Mesothelial cell of epicardium (in vitro differentiated cells): ENCODE measurements around the gene TBX21. TPM values are rescaled to one million over a fixed set of nuclear protein-coding genes. Genes with fewer than 3 reads are reported as not detected.

Experiments
- DNase-seq, 2 experiments: peaks; one replicate each; pipeline ENCODE4 v3.0.0; 2021; ENCODE audit warnings: low spot score in 2 of 2; ENCODE audit not compliant: unreplicated experiment in 2 of 2
- H3K27ac Mint-ChIP-seq: 2 replicates; pipeline ENCODE4 v1.8.0; 2021; ENCODE audit warnings: mixed read lengths
- H3K27me3 Mint-ChIP-seq: 2 replicates; pipeline ENCODE4 v1.8.0; 2021; ENCODE audit warnings: low read depth, mixed read lengths
- H3K36me3 Mint-ChIP-seq: 2 replicates; pipeline ENCODE4 v1.8.0; 2021; ENCODE audit warnings: mixed read lengths
- H3K4me1 Mint-ChIP-seq: 2 replicates; pipeline ENCODE4 v1.8.0; 2021; ENCODE audit warnings: mixed read lengths
- H3K4me3 Mint-ChIP-seq: 2 replicates; pipeline ENCODE4 v1.8.0; 2021; ENCODE audit warnings: mild to moderate bottlenecking, moderate library complexity, mixed read lengths
- H3K9me3 Mint-ChIP-seq: 2 replicates; pipeline ENCODE4 v1.8.0; 2021; ENCODE audit warnings: mixed read lengths
- CTCF ChIP-seq: fragments of 200-600 bp; sonication (generic); IDR thresholded peaks from one replicate; pipeline ENCODE4 v1.5.0; 2021; ENCODE audit warnings: antibody characterized with exemption; ENCODE audit not compliant: unreplicated experiment
- total RNA-seq: library from RNA; stranded (reverse); gene quantifications from 3 replicates; pipeline ENCODE4 v1.2.1, GENCODE V29; 2021

The TBX21 gene
- total RNA-seq, 1 donor from 2014 or later = not detected

GRCh38 chr17:47700471-47701449, 32.3 kb upstream of the TBX21 start:
- Mint-ChIP-seq H3K27ac (no peak overlapping the region), H3K36me3 (peaks cover 9% of the 10 kb centered on the region), H3K4me3 (no peak overlapping the region), H3K27me3 (no peaks in the 10 kb centered on the region), H3K4me1 (peaks cover 5% of the 10 kb centered on the region), H3K9me3 (no peaks in the 10 kb centered on the region)
- TF ChIP-seq CTCF = no peak
- DNase-seq = no peak

- no peak for TF ChIP-seq CTCF
- H3K27me3 Mint-ChIP-seq = no peaks in the 10 kb centered on the region
- no peak for DNase-seq
- no peaks in the 10 kb centered on the region for H3K9me3 Mint-ChIP-seq
- no peak overlapping the region for H3K4me3 Mint-ChIP-seq
- peaks cover 9% of the 10 kb centered on the region for H3K36me3 Mint-ChIP-seq
- no peak overlapping the region for H3K27ac Mint-ChIP-seq
- H3K4me1 Mint-ChIP-seq = peaks cover 5% of the 10 kb centered on the region
Observed at GRCh38 chr17:47701608-47702007, 31.4 kb upstream of the TBX21 start.

- no peak for DNase-seq
- H3K36me3 Mint-ChIP-seq = peaks cover 9% of the 10 kb centered on the region
- H3K27ac Mint-ChIP-seq = no peak overlapping the region
- TF ChIP-seq CTCF = no peak
- no peak overlapping the region for H3K4me3 Mint-ChIP-seq
- peaks cover 5% of the 10 kb centered on the region for H3K27me3 Mint-ChIP-seq
- peaks cover 5% of the 10 kb centered on the region for H3K4me1 Mint-ChIP-seq
- H3K9me3 Mint-ChIP-seq = no peaks in the 10 kb centered on the region
Observed at GRCh38 chr17:47702391-47702995, 30.5 kb upstream of the TBX21 start.

- H3K27ac Mint-ChIP-seq = no peak overlapping the region
- peaks cover 11% of the 10 kb centered on the region for H3K36me3 Mint-ChIP-seq
- H3K4me3 Mint-ChIP-seq = no peak overlapping the region
- TF ChIP-seq CTCF = no peak
- H3K9me3 Mint-ChIP-seq = no peaks in the 10 kb centered on the region
- H3K27me3 Mint-ChIP-seq = peaks cover 12% of the 10 kb centered on the region
- H3K4me1 Mint-ChIP-seq = peaks cover 5% of the 10 kb centered on the region
- no peak for DNase-seq
Observed at GRCh38 chr17:47703191-47703591, 29.8 kb upstream of the TBX21 start.

- no peaks in the 10 kb centered on the region for H3K9me3 Mint-ChIP-seq
- peaks cover 14% of the 10 kb centered on the region for H3K27me3 Mint-ChIP-seq
- DNase-seq = no peak
- no peak overlapping the region for H3K27ac Mint-ChIP-seq
- peaks cover 5% of the 10 kb centered on the region for H3K4me1 Mint-ChIP-seq
- TF ChIP-seq CTCF = no peak
- no peak overlapping the region for H3K4me3 Mint-ChIP-seq
- H3K36me3 Mint-ChIP-seq = peaks cover 11% of the 10 kb centered on the region
Observed at GRCh38 chr17:47703671-47704070, 29.4 kb upstream of the TBX21 start.
